OCI-LY7 (cell line): ENCODE results near the gene ANGPTL7. TPM values are rescaled to one million over a fixed set of nuclear protein-coding genes. Genes with fewer than 3 reads are reported as not detected.

Experiments used
- BruUV-seq: library from RNA; stranded (reverse); fragments of 400-500 nt; replicated peaks from 2 replicates; lab custom pipeline; 2021; lab: Mats Ljungman, UMichigan
- CTCF ChIA-PET: fragments of 300-600 bp; sonication (Branson Sonifier 250); formaldehyde crosslinking; loops from one replicate; lab custom pipeline; 2022; ENCODE audit warnings: antibody characterized with exemption; ENCODE audit not compliant: unreplicated experiment; lab: Charles Lee
- POLR2A ChIA-PET: fragments of 300-600 bp; sonication (Branson Sonifier 250); formaldehyde crosslinking; loops from one replicate; lab custom pipeline; 2022; ENCODE audit warnings: antibody characterized with exemption; lab: Charles Lee
- DNase-seq: peaks from one replicate; pipeline ENCODE4 v3.0.0-alpha.2; 2015; ENCODE audit warnings: low spot score
- H2AFZ ChIP-seq: fragments of 200-600 bp; sonication (generic), shearing (Covaris generic); 2 replicates; pipeline ENCODE4 v1.6.1; 2014; ENCODE audit warnings: mild to moderate bottlenecking, antibody characterized with exemption, low read length, moderate library complexity
- H3K27ac ChIP-seq: fragments of 200-600 bp; sonication (generic); 2 replicates; pipeline ENCODE4 v1.5.1; 2014; ENCODE audit warnings: mixed run types, low read depth, mild to moderate bottlenecking, moderate library complexity, low read length, inconsistent platforms; ENCODE audit not compliant: poor library complexity, severe bottlenecking
- H3K36me3 ChIP-seq: fragments of 200-600 bp; sonication (generic); 2 replicates; pipeline ENCODE4 v1.6.1; 2014; ENCODE audit warnings: mild to moderate bottlenecking, antibody characterized with exemption, low read length, moderate library complexity, mixed read lengths; ENCODE audit not compliant: insufficient read depth
- H3K4me1 ChIP-seq: fragments of 200-600 bp; sonication (generic); 2 replicates; pipeline ENCODE4 v1.5.1; 2014; ENCODE audit warnings: mild to moderate bottlenecking, low read length; ENCODE audit not compliant: insufficient read depth, poor library complexity, severe bottlenecking
- H3K4me2 ChIP-seq: fragments of 200-600 bp; sonication (generic); 2 replicates; pipeline ENCODE4 v1.6.1; 2014; ENCODE audit warnings: mild to moderate bottlenecking, low read length
- H3K4me3 ChIP-seq: fragments of 200-600 bp; sonication (generic); 2 replicates; pipeline ENCODE4 v1.5.1; 2014; ENCODE audit warnings: mild to moderate bottlenecking, low read depth, low read length; ENCODE audit not compliant: poor library complexity, severe bottlenecking
- H3K79me2 ChIP-seq: fragments of 200-600 bp; sonication (generic); 2 replicates; pipeline ENCODE4 v1.6.1; 2016; ENCODE audit warnings: low read depth, mild to moderate bottlenecking, low read length, moderate library complexity, mixed read lengths; ENCODE audit not compliant: insufficient read depth
- H3K9me2 ChIP-seq: fragments of 200-600 bp; sonication (generic); 2 replicates; pipeline ENCODE4 v1.6.1; 2016; ENCODE audit warnings: mild to moderate bottlenecking, low read length, mixed read lengths; ENCODE audit not compliant: insufficient read depth
- H3K9me3 ChIP-seq: fragments of 200-600 bp; sonication (generic); 2 replicates; pipeline ENCODE4 v1.6.1; 2014; ENCODE audit warnings: mild to moderate bottlenecking, mixed run types, low read length, mixed read lengths
- H4K20me1 ChIP-seq: fragments of 200-600 bp; sonication (generic); 2 replicates; pipeline ENCODE4 v1.6.1; 2014; ENCODE audit warnings: mild to moderate bottlenecking, antibody characterized with exemption, low read length, moderate library complexity, mixed read lengths; ENCODE audit not compliant: insufficient read depth
- EZH2phosphoT487 ChIP-seq: fragments of 200-600 bp; sonication (generic); IDR thresholded peaks from 2 replicates; pipeline ENCODE4 v1.6.1; 2018; ENCODE audit warnings: low read depth, borderline replicate concordance, mild to moderate bottlenecking, mixed run types, antibody characterized with exemption, low read length, moderate library complexity, mixed read lengths
- intact Hi-C: fragments of 100-400 bp; cut with micrococcal nuclease; formaldehyde crosslinking; loops from one replicate; pipeline ENCODE4 v1.10.0; 2022; ENCODE audit not compliant: unreplicated experiment
- total RNA-seq, 2 experiments: library from RNA; depleted of rRNA in 1 of 2; stranded (reverse); fragments of >200 nt in 1 of 2; shearing (Covaris generic) in 1 of 2; gene quantifications; 2 replicates each; pipeline ENCODE4 v1.2.3, GENCODE V29; 2014 to 2022
- TF ChIP-seq, protein P1 (sequence below): fragments of 200-600 bp; sonication (generic); conservative IDR thresholded peaks from 2 replicates; pipeline ENCODE4 v1.5.1; 2014; ENCODE audit warnings: mild to moderate bottlenecking, antibody characterized with exemption, low read length, moderate library complexity, mixed read lengths

The ANGPTL7 gene
- total RNA-seq, 2 experiments from 2014 or later: not detected

DNA sequence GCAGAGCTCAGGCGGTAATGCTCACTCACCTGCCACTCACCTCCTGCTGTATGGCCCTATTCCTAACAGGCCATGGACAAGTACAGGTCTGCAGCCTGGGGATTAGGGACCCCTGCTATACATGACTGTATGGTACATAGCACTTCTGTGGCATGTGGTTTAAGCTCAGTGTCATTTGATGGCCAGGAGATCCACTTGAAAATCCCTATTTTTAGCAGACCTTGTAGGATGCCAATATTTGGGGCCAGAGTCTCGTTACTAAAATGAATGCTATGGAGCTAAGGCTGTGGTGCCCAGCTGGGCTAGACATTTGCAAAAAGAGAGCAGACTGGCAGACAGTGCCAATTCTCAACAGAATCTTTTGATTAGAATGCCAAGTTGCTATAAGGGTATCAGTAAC lies 1.7 kb upstream of the ANGPTL7 start:
- no peaks in the 10 kb centered on the region for H3K9me2 ChIP-seq
- H3K4me2 ChIP-seq: no peak overlapping the region
- no peak overlapping the region for H3K4me3 ChIP-seq
- no peaks in the 10 kb centered on the region for H4K20me1 ChIP-seq
- no peak overlapping the region for H3K27ac ChIP-seq
- no peaks in the 10 kb centered on the region for H3K4me1 ChIP-seq
- H3K36me3 ChIP-seq: peaks cover 85% of the 10 kb centered on the region
- no peak overlapping the region for H2AFZ ChIP-seq
- ChIA-PET CTCF (no interaction called here), POLR2A (no interaction called here)
- intact Hi-C loops: no loop called here
- BruUV-seq: no TSS peak
- no peaks in the 10 kb centered on the region for H3K9me3 ChIP-seq
- no peaks in the 10 kb centered on the region for H3K79me2 ChIP-seq
- DNase-seq: no peak
- no peak for TF ChIP-seq EZH2phosphoT487
- TF ChIP-seq, protein P1, sequence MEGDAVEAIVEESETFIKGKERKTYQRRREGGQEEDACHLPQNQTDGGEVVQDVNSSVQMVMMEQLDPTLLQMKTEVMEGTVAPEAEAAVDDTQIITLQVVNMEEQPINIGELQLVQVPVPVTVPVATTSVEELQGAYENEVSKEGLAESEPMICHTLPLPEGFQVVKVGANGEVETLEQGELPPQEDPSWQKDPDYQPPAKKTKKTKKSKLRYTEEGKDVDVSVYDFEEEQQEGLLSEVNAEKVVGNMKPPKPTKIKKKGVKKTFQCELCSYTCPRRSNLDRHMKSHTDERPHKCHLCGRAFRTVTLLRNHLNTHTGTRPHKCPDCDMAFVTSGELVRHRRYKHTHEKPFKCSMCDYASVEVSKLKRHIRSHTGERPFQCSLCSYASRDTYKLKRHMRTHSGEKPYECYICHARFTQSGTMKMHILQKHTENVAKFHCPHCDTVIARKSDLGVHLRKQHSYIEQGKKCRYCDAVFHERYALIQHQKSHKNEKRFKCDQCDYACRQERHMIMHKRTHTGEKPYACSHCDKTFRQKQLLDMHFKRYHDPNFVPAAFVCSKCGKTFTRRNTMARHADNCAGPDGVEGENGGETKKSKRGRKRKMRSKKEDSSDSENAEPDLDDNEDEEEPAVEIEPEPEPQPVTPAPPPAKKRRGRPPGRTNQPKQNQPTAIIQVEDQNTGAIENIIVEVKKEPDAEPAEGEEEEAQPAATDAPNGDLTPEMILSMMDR: no peak

DNA sequence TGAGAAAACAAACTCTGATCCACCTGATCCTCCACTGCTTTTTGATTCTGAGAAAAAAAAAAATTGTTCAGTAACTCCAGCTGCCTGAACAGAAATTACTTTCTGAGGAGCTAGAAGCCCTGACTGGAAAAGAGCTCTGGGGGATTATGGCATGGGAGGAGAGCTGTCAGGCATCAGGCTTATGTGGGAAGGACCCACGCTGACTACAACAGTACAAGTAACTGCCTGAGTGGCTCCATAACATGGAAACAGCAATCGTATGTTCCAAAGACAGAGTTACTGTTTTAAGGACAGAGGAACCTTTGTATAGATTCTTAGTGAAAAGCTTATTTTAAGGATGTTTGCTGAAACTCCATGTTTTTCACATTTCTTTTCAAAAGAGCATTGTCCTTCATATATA lies 1.2 kb upstream of the ANGPTL7 start:
- Histone ChIP-seq H3K27ac (no peak overlapping the region), H2AFZ (no peak overlapping the region), H3K9me3 (no peaks in the 10 kb centered on the region), H3K4me2 (no peak overlapping the region), H3K4me1 (no peaks in the 10 kb centered on the region), H3K9me2 (no peaks in the 10 kb centered on the region), H4K20me1 (no peaks in the 10 kb centered on the region), H3K79me2 (no peaks in the 10 kb centered on the region), H3K36me3 (peaks cover 85% of the 10 kb centered on the region), H3K4me3 (no peak overlapping the region)
- ChIA-PET POLR2A (no interaction called here), CTCF (no interaction called here)
- no TSS peak for BruUV-seq
- DNase-seq: no peak
- TF ChIP-seq, protein P1: no peak
- TF ChIP-seq EZH2phosphoT487: no peak
- intact Hi-C loops: no loop called here

DNA sequence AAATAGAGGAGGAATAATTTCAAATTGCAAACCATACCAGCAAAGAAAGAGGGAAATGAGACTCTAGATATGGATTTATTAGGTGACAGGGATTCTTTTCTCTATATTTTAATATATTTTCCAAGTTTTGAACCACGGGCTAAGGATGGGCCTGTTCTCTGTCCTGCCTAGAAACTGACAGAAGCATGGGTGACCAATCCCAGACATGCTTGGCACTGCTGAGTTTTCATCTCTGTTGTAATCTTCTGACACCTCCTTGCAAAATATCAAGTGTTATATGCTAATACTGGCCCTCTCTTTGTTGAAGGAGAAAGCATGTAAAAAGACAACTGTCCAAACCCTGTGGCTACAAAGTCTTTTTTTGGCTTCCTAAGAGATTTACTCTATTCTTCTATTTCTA lies 774 bp upstream of the ANGPTL7 start:
- ChIA-PET POLR2A (no interaction called here), CTCF (no interaction called here)
- no TSS peak for BruUV-seq
- Histone ChIP-seq H3K9me2 (no peaks in the 10 kb centered on the region), H3K4me3 (no peak overlapping the region), H4K20me1 (no peaks in the 10 kb centered on the region), H2AFZ (no peak overlapping the region), H3K36me3 (peaks cover 85% of the 10 kb centered on the region), H3K27ac (no peak overlapping the region), H3K4me1 (no peaks in the 10 kb centered on the region), H3K79me2 (no peaks in the 10 kb centered on the region), H3K9me3 (no peaks in the 10 kb centered on the region), H3K4me2 (no peak overlapping the region)
- TF ChIP-seq, protein P1: no peak
- no peak for TF ChIP-seq EZH2phosphoT487
- intact Hi-C loops: no loop called here
- DNase-seq: no peak
